ENCODE data around the gene USP17L27. TPM values are rescaled to one million over a fixed set of nuclear protein-coding genes. Genes with fewer than 3 reads are reported as not detected.
"Not testable (repeated sequence)": the region's sequence is repeated elsewhere in the genome, so short reads cannot be mapped to it uniquely, and the experiment has no call there.

Gene USP17L27
- total and polyA plus RNA-seq, 4 donors = not detected

DNA sequence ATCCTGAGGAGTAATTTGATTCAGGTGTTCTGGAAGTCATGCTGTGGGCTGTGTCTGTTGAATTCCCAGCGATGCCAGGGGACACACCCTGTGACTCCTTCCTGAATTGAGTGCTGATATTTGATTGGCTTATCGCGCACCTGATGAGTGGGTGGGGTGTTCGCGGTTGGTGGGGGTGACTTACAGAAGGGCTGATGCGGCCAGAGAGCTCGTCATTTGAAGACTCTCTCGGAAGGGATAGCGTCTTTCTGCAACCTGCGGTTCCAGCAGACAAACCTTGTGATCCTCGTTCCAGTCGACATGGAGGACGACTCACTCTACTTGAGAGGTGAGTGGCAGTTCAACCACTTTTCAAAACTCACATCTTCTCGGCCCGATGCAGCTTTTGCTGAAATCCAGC lies 9.4 kb downstream of the USP17L27 start, which contains the start of gene USP17L29:
USP17L29 (plus strand) TSS at position 301 of the 400 bp plus-strand sequence; CDS start at position 301, 0 bp downstream.
- WGBS = no CpG with 5 or more reads among the region's 15 CpGs
- not testable (repeated sequence) for H3K9ac ChIP-seq (ENCODE audit: low read depth in 1 of 2, low read length in 2 of 2); H3K36me3 ChIP-seq (ENCODE audit: control insufficient read depth in 4 of 4, insufficient read depth in 3 of 4, low read depth in 1 of 4, low read length in 3 of 4); H3K27me3 ChIP-seq (ENCODE audit: control insufficient read depth in 4 of 4, insufficient read depth in 4 of 4, low read length in 3 of 4); DNase-seq (ENCODE audit: low spot score); H3K4me1 ChIP-seq (ENCODE audit: control insufficient read depth in 4 of 4, insufficient read depth in 4 of 4, low read length in 3 of 4); H3K9me3 ChIP-seq (ENCODE audit: control insufficient read depth in 4 of 4, low read length in 3 of 4); H3K27ac ChIP-seq (ENCODE audit: low read depth in 1 of 2, low read length in 2 of 2); H3K4me3 ChIP-seq (ENCODE audit: low read depth in 1 of 3, low read length in 3 of 3)

DNA sequence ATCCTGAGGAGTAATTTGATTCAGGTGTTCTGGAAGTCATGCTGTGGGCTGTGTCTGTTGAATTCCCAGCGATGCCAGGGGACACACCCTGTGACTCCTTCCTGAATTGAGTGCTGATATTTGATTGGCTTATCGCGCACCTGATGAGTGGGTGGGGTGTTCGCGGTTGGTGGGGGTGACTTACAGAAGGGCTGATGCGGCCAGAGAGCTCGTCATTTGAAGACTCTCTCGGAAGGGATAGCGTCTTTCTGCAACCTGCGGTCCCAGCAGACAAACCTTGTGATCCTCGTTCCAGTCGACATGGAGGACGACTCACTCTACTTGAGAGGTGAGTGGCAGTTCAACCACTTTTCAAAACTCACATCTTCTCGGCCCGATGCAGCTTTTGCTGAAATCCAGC lies 18.9 kb downstream of the USP17L27 start, which contains the start of gene USP17L30:
USP17L30 (plus strand) TSS at position 301 of the 400 bp plus-strand sequence; CDS start at position 301, 0 bp downstream.
- WGBS = no CpG with 5 or more reads among the region's 15 CpGs
- H3K9me3 ChIP-seq (ENCODE audit: control insufficient read depth in 4 of 4, low read length in 3 of 4); DNase-seq (ENCODE audit: low spot score); H3K36me3 ChIP-seq (ENCODE audit: control insufficient read depth in 4 of 4, insufficient read depth in 3 of 4, low read depth in 1 of 4, low read length in 3 of 4); H3K4me1 ChIP-seq (ENCODE audit: control insufficient read depth in 4 of 4, insufficient read depth in 4 of 4, low read length in 3 of 4); H3K9ac ChIP-seq (ENCODE audit: low read depth in 1 of 2, low read length in 2 of 2); H3K27me3 ChIP-seq (ENCODE audit: control insufficient read depth in 4 of 4, insufficient read depth in 4 of 4, low read length in 3 of 4); H3K27ac ChIP-seq (ENCODE audit: low read depth in 1 of 2, low read length in 2 of 2); H3K4me3 ChIP-seq (ENCODE audit: low read depth in 1 of 3, low read length in 3 of 3): not testable (repeated sequence)

DNA sequence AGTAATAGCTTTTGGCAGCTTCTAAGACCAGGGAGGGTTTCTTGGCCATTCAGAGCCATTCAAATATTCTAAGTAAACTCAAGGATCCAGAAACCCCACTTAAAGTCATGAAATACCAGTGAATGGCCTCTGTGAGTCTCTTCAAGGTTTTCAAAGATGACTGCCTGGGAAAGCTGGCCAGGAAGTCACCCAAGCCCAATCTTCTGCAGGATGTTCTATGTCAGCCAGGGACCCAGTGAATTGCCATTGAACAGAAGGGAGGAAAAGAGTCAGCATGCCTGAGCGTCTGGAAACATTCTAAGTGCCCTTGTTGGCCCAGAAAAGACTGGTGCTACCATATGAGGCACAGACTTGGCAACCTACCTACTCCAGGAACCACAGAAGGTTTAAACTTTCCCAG lies 35.9 kb downstream of the USP17L27 start:
- 77% methylated on average over 1 of the region's 1 CpG for WGBS
- DNase-seq (ENCODE audit: low spot score); H3K4me3 ChIP-seq (ENCODE audit: low read depth in 1 of 3, low read length in 3 of 3); H3K27ac ChIP-seq (ENCODE audit: low read depth in 1 of 2, low read length in 2 of 2); H3K4me1 ChIP-seq (ENCODE audit: control insufficient read depth in 4 of 4, insufficient read depth in 4 of 4, low read length in 3 of 4); H3K36me3 ChIP-seq (ENCODE audit: control insufficient read depth in 4 of 4, insufficient read depth in 3 of 4, low read depth in 1 of 4, low read length in 3 of 4); H3K27me3 ChIP-seq (ENCODE audit: control insufficient read depth in 4 of 4, insufficient read depth in 4 of 4, low read length in 3 of 4); H3K9ac ChIP-seq (ENCODE audit: low read depth in 1 of 2, low read length in 2 of 2); H3K9me3 ChIP-seq (ENCODE audit: control insufficient read depth in 4 of 4, low read length in 3 of 4): not testable (repeated sequence)

DNA sequence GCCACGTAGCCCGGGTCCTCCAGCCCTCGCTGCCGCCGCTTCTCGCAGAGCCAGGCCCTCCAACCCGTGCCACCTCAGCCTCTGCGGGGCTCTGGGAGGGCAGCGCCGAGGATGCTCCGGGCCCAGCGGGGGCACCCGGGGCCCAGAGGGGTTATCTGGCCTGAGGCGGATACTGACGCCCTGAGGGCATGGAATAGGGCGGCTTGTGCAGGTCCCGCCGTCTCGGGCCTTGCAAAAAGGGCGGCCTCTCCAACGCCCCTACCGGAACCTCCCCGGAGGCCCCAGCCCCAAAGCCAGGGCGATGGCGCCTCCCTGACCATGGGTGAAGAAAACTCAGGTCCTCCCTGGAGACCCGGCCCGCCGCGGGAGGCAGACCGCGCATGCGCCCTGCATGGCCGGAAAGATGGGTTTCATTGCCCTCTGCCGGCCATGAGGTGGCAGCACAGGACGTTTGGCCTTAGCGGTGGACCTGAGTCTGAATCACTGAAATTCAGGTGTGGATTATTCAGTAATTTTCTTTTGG lies 37.1 kb downstream of the USP17L27 start:
- not testable (repeated sequence) for H3K36me3 ChIP-seq (ENCODE audit: control insufficient read depth in 4 of 4, insufficient read depth in 3 of 4, low read depth in 1 of 4, low read length in 3 of 4); H3K9ac ChIP-seq (ENCODE audit: low read depth in 1 of 2, low read length in 2 of 2); H3K27me3 ChIP-seq (ENCODE audit: control insufficient read depth in 4 of 4, insufficient read depth in 4 of 4, low read length in 3 of 4); H3K4me1 ChIP-seq (ENCODE audit: control insufficient read depth in 4 of 4, insufficient read depth in 4 of 4, low read length in 3 of 4); H3K27ac ChIP-seq (ENCODE audit: low read depth in 1 of 2, low read length in 2 of 2); H3K9me3 ChIP-seq (ENCODE audit: control insufficient read depth in 4 of 4, low read length in 3 of 4)
- TF ChIP-seq, protein P1, sequence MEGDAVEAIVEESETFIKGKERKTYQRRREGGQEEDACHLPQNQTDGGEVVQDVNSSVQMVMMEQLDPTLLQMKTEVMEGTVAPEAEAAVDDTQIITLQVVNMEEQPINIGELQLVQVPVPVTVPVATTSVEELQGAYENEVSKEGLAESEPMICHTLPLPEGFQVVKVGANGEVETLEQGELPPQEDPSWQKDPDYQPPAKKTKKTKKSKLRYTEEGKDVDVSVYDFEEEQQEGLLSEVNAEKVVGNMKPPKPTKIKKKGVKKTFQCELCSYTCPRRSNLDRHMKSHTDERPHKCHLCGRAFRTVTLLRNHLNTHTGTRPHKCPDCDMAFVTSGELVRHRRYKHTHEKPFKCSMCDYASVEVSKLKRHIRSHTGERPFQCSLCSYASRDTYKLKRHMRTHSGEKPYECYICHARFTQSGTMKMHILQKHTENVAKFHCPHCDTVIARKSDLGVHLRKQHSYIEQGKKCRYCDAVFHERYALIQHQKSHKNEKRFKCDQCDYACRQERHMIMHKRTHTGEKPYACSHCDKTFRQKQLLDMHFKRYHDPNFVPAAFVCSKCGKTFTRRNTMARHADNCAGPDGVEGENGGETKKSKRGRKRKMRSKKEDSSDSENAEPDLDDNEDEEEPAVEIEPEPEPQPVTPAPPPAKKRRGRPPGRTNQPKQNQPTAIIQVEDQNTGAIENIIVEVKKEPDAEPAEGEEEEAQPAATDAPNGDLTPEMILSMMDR (IDR thresholded peaks at IDR 0.05; ENCODE audit: low read depth, low read length, missing input control) = peak; percentile 31
- TF ChIP-seq RAD21 (IDR thresholded peaks at IDR 0.05) = peak; percentile 42 to 66
- peak overlapping the region in 2 of 3 donors; percentile 32 to 39 for H3K4me3 ChIP-seq (ENCODE audit: low read depth in 1 of 3, low read length in 3 of 3)
- WGBS = 28% methylated on average over 36 of the region's 36 CpGs
- peak; percentile 35 for DNase-seq (ENCODE audit: low spot score)

DNA sequence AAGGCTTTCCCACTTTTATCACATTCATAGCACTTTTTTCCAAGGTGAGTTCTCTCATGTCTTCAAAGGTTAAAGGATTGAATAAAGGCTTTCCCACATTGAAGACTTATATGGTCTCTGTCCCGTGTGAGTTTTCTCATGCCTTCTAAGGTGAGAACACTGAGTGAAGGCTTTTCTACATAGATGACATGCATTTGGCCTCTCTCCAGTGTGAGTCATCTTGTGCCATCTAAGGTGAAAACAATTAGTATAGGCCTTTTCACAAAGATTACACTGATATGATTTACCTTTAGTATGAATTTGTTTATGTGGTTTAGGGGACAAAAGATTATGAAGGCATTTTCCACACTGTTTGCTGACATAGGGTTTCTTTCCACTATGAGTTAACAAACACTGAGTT lies 40.2 kb downstream of the USP17L27 start:
- Histone ChIP-seq H3K4me3 (ENCODE audit: low read depth in 1 of 3, low read length in 3 of 3) (no peak overlapping the region), H3K4me1 (ENCODE audit: control insufficient read depth in 4 of 4, insufficient read depth in 4 of 4, low read length in 3 of 4) (peaks cover 0 to 3% (median 1%) of the 10 kb centered on the region in 4 donors), H3K27ac (ENCODE audit: low read depth in 1 of 2, low read length in 2 of 2) (no peak overlapping the region), H3K36me3 (ENCODE audit: control insufficient read depth in 4 of 4, insufficient read depth in 3 of 4, low read depth in 1 of 4, low read length in 3 of 4) (no peaks in the 10 kb centered on the region), H3K27me3 (ENCODE audit: control insufficient read depth in 4 of 4, insufficient read depth in 4 of 4, low read length in 3 of 4) (no peaks in the 10 kb centered on the region), H3K9ac (ENCODE audit: low read depth in 1 of 2, low read length in 2 of 2) (no peak overlapping the region), H3K9me3 (ENCODE audit: control insufficient read depth in 4 of 4, low read length in 3 of 4) (no peaks in the 10 kb centered on the region)
- no peak for DNase-seq (ENCODE audit: low spot score)
- 70% methylated on average over 1 of the region's 1 CpG for WGBS
- TF ChIP-seq, protein P1 (IDR thresholded peaks at IDR 0.05; ENCODE audit: low read depth, low read length, missing input control) = no peak
- TF ChIP-seq FOXA1 (IDR thresholded peaks at IDR 0.05) (no peak), JUND (IDR thresholded peaks at IDR 0.05) (no peak), NR2F2 (IDR thresholded peaks at IDR 0.05) (no peak), TAF1 (conservative IDR thresholded peaks at IDR 0.05) (no peak)
- TF ChIP-seq, protein P2, sequence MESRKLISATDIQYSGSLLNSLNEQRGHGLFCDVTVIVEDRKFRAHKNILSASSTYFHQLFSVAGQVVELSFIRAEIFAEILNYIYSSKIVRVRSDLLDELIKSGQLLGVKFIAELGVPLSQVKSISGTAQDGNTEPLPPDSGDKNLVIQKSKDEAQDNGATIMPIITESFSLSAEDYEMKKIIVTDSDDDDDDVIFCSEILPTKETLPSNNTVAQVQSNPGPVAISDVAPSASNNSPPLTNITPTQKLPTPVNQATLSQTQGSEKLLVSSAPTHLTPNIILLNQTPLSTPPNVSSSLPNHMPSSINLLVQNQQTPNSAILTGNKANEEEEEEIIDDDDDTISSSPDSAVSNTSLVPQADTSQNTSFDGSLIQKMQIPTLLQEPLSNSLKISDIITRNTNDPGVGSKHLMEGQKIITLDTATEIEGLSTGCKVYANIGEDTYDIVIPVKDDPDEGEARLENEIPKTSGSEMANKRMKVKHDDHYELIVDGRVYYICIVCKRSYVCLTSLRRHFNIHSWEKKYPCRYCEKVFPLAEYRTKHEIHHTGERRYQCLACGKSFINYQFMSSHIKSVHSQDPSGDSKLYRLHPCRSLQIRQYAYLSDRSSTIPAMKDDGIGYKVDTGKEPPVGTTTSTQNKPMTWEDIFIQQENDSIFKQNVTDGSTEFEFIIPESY (IDR thresholded peaks at IDR 0.05) = no peak
- TF ChIP-seq, protein P3, sequence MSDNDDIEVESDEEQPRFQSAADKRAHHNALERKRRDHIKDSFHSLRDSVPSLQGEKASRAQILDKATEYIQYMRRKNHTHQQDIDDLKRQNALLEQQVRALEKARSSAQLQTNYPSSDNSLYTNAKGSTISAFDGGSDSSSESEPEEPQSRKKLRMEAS (IDR thresholded peaks at IDR 0.05) = no peak

Data from liver (tissue), 9 donors.